ENCODE data around the gene PRR12.

GRCh38 chr19:49594157-49594992 is 3.4 kb downstream of the PRR12 start:
- TF ChIP-seq EZH2phosphoT487 (IDR thresholded peaks at IDR 0.05; ENCODE audit: borderline replicate concordance, low read length) (no peak), CTCF (IDR thresholded peaks at IDR 0.05; ENCODE audit: low read depth, low read length, poor library complexity, severe bottlenecking) (no peak)
